HepG2 (cell line): ENCODE measurements around the gene COA3. TPM values are rescaled to one million over a fixed set of nuclear protein-coding genes. Genes with fewer than 3 reads are reported as not detected.

Experiments
- ERF ChIP-seq: IDR thresholded peaks from 2 replicates; pipeline ENCODE4 v1.6.1; 2018; ENCODE audit warnings: missing biosample characterization, missing genetic modification reagents
- FOXC1 ChIP-seq: sonication (generic); formaldehyde crosslinking; IDR thresholded peaks from 2 replicates; pipeline ENCODE4 v1.8.0; 2022; ENCODE audit warnings: mild to moderate bottlenecking, missing genetic modification reagents, borderline replicate concordance
- GTF3A ChIP-seq: sonication (generic); formaldehyde crosslinking; conservative IDR thresholded peaks from 2 replicates; pipeline ENCODE4 v1.4.0; 2020; ENCODE audit warnings: mild to moderate bottlenecking, missing genetic modification reagents
- HOXA3 ChIP-seq: sonication (generic); formaldehyde crosslinking; IDR thresholded peaks from 2 replicates; pipeline ENCODE4 v1.5.0; 2020; ENCODE audit warnings: missing genetic modification reagents
- HOXA9 ChIP-seq: sonication (generic); formaldehyde crosslinking; IDR thresholded peaks from 2 replicates; pipeline ENCODE4 v1.8.1; 2022; ENCODE audit warnings: missing genetic modification reagents, mild to moderate bottlenecking, moderate library complexity, borderline replicate concordance
- MTF1 ChIP-seq: sonication (generic); formaldehyde crosslinking; IDR thresholded peaks from 2 replicates; pipeline ENCODE4 v1.5.0; 2020; ENCODE audit warnings: missing genetic modification reagents
- NCOA1 ChIP-seq: sonication (generic); formaldehyde crosslinking; IDR thresholded peaks from 2 replicates; pipeline ENCODE4 v1.9.0; 2021; ENCODE audit warnings: missing genetic modification reagents
- NFE2L2 ChIP-seq: fragments of 150-350 bp; IDR thresholded peaks from 2 replicates; pipeline ENCODE4 v1.6.1; 2014; ENCODE audit warnings: low read length
- SALL2 ChIP-seq: sonication (generic); formaldehyde crosslinking; IDR thresholded peaks from 2 replicates; pipeline ENCODE4 v1.8.1; 2023; ENCODE audit warnings: mild to moderate bottlenecking, missing genetic modification reagents, inconsistent platforms
- STAG1 ChIP-seq: sonication (generic); formaldehyde crosslinking; IDR thresholded peaks from 2 replicates; pipeline ENCODE4 v1.4.0; 2020; ENCODE audit warnings: missing genetic modification reagents
- TBX3 ChIP-seq: fragments of 450-650 bp; IDR thresholded peaks from 2 replicates; pipeline ENCODE4 v1.6.1; 2017; ENCODE audit warnings: antibody characterized with exemption, mild to moderate bottlenecking, inconsistent platforms, borderline replicate concordance
- ZNF337 ChIP-seq: sonication (generic); formaldehyde crosslinking; IDR thresholded peaks from 2 replicates; pipeline ENCODE4 v1.5.1; 2020; ENCODE audit warnings: missing genetic modification reagents, low read depth, mild to moderate bottlenecking, borderline replicate concordance
- ZNF597 ChIP-seq: sonication (generic); formaldehyde crosslinking; IDR thresholded peaks from 2 replicates; pipeline ENCODE4 v1.5.0; 2020; ENCODE audit warnings: missing genetic modification reagents
- ZNF772 ChIP-seq: sonication (generic); formaldehyde crosslinking; IDR thresholded peaks from 2 replicates; pipeline ENCODE4 v1.5.0; 2020; ENCODE audit warnings: mild to moderate bottlenecking, missing genetic modification reagents
- ZNF776 ChIP-seq: sonication (generic); formaldehyde crosslinking; IDR thresholded peaks from 2 replicates; pipeline ENCODE4 v1.4.0; 2020; ENCODE audit warnings: mild to moderate bottlenecking, missing genetic modification reagents
- ZNF780A ChIP-seq: sonication (generic); formaldehyde crosslinking; IDR thresholded peaks from 2 replicates; pipeline ENCODE4 v1.8.0; 2022; ENCODE audit warnings: mild to moderate bottlenecking, missing genetic modification reagents, moderate library complexity
- ZNF816 ChIP-seq: sonication (generic); formaldehyde crosslinking; IDR thresholded peaks from 2 replicates; pipeline ENCODE4 v1.8.0; 2022; ENCODE audit warnings: missing genetic modification reagents, mild to moderate bottlenecking, borderline replicate concordance
- ZSCAN5A ChIP-seq: sonication (generic); formaldehyde crosslinking; IDR thresholded peaks from 2 replicates; pipeline ENCODE4 v1.8.0; 2022; ENCODE audit warnings: mild to moderate bottlenecking, missing genetic modification reagents, borderline replicate concordance
- polyA plus RNA-seq, 8 experiments: library from polyadenylated mRNA; depleted of rRNA in 3 of 8; stranded (reverse) in 7 of 8; unstranded in 1 of 8; fragments of >200 nt; fragmentation: Illumina TruSeq in 4 of 8; extraction: Trizol in 4 of 8; gene quantifications; 2 replicates each; pipeline versions ENCODE4 v1.2.1 to v1.2.3, GENCODE V29; 2011 to 2016; ENCODE audit warnings: low read depth in 4 of 8, missing spikeins in 1 of 8, mixed read lengths in 1 of 8; ENCODE audit not compliant: insufficient read depth in 1 of 8
- total RNA-seq, 5 experiments: library from RNA; depleted of rRNA; stranded (reverse); fragments of >200 nt; fragmentation: Illumina TruSeq; extraction: Trizol; gene quantifications; 2 replicates each; pipeline ENCODE4 v1.2.3, GENCODE V29; 2016; ENCODE audit warnings: low read depth in 1 of 5
- TF ChIP-seq, protein P1 (sequence below): IDR thresholded peaks from 2 replicates; pipeline ENCODE4 v1.6.1; 2016; ENCODE audit warnings: low read depth
- TF ChIP-seq, protein P2 (sequence below): IDR thresholded peaks from 2 replicates; pipeline ENCODE4 v1.6.1; 2012; ENCODE audit warnings: low read depth, low read length, improper control_type of control experiment
- TF ChIP-seq, protein P3 (sequence below): fragments of 450-650 bp; IDR thresholded peaks from 2 replicates; pipeline ENCODE4 v1.6.1; 2017

The COA3 gene
- total and polyA plus RNA-seq, 2 of the 13 experiments (the other 11 are each of a cell fraction or from before 2014, with no cell fraction given): 133 to 202 TPM

- TF ChIP-seq, protein P1, sequence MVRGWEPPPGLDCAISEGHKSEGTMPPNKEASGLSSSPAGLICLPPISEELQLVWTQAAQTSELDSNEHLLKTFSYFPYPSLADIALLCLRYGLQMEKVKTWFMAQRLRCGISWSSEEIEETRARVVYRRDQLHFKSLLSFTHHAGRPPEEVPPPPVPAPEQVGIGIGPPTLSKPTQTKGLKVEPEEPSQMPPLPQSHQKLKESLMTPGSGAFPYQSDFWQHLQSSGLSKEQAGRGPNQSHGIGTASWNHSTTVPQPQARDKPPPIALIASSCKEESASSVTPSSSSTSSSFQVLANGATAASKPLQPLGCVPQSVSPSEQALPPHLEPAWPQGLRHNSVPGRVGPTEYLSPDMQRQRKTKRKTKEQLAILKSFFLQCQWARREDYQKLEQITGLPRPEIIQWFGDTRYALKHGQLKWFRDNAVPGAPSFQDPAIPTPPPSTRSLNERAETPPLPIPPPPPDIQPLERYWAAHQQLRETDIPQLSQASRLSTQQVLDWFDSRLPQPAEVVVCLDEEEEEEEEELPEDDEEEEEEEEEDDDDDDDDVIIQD (CRISPR knock-in tag): peak; percentile 61; the same call in 1 of the 2 replicates
- TF ChIP-seq FOXC1 (no peak), HOXA3 (CRISPR knock-in tag) (0 out of 2 replicates have a peak, but pooled peaks have one; percentile 15), STAG1 (no peak; the same call in 1 of the 2 replicates), ERF (CRISPR knock-in tag) (0 out of 2 replicates have a peak, but pooled peaks have one; percentile 16), TBX3 (no peak), SALL2 (CRISPR knock-in tag) (no peak), ZNF776 (no peak), ZNF772 (CRISPR knock-in tag) (no peak), ZNF337 (CRISPR knock-in tag) (no peak; the same call in 1 of the 2 replicates), ZSCAN5A (no peak), GTF3A (CRISPR knock-in tag) (no peak), NFE2L2 (no peak), ZNF597 (CRISPR knock-in tag) (no peak), NCOA1 (CRISPR knock-in tag) (no peak), HOXA9 (CRISPR knock-in tag) (no peak), ZNF816 (CRISPR knock-in tag) (no peak; the same call in 1 of the 2 replicates), MTF1 (no peak), ZNF780A (no peak)
- TF ChIP-seq, protein P2, sequence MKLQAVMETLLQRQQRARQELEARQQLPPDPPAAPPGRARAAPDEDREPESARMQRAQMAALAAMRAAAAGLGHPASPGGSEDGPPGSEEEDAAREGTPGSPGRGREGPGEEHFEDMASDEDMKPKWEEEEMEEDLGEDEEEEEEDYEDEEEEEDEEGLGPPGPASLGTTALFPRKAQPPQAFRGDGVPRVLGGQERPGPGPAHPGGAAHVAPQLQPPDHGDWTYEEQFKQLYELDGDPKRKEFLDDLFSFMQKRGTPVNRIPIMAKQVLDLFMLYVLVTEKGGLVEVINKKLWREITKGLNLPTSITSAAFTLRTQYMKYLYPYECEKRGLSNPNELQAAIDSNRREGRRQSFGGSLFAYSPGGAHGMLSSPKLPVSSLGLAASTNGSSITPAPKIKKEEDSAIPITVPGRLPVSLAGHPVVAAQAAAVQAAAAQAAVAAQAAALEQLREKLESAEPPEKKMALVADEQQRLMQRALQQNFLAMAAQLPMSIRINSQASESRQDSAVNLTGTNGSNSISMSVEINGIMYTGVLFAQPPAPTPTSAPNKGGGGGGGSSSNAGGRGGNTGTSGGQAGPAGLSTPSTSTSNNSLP: peak; percentile 69; the same call in 1 of the 2 replicates
- TF ChIP-seq, protein P3, sequence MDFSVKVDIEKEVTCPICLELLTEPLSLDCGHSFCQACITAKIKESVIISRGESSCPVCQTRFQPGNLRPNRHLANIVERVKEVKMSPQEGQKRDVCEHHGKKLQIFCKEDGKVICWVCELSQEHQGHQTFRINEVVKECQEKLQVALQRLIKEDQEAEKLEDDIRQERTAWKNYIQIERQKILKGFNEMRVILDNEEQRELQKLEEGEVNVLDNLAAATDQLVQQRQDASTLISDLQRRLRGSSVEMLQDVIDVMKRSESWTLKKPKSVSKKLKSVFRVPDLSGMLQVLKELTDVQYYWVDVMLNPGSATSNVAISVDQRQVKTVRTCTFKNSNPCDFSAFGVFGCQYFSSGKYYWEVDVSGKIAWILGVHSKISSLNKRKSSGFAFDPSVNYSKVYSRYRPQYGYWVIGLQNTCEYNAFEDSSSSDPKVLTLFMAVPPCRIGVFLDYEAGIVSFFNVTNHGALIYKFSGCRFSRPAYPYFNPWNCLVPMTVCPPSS: no peak
These were observed 33.9 kb upstream of the COA3 start (continued) for GRCh38 chr17:42832213-42832933.
